GM18907 (cell line): ENCODE data around the gene MSH3.
"Not testable (repeated sequence)": the region's sequence is repeated elsewhere in the genome, so short reads cannot be mapped to it uniquely, and the experiment has no call there.

ENCODE experiments used
- ATAC-seq: cut with Tn5 transposase; IDR thresholded peaks from one replicate; pipeline ENCODE4 v1.9.1; 2021; ENCODE audit warnings: mild to moderate bottlenecking, moderate library complexity; ENCODE audit not compliant: unreplicated experiment

Gene MSH3

DNA sequence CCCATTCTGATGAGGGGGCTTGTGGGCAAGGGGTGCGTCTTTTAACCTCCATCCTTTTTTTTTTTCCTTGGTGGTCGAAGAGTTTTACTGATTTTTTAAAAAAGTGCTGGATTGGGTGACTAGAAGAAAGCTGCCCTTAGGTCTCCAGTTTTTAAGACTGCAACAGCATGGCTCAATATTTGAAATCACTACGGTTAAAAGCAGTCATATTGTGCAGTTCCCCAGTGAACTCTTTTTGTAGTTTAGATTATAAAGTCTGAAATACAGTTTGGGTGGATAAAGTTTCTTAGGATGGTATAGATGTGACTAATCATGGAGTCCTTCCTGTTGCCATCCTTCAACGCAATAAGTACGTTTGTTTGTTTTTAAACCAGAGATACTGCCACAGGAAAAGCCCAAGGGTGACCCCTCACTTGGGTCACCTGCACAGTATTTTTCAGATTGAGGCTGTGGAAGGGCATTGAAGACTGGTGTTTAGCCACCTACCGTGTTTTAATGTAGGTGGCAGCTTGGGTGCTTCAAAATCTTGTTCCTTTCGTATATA is 851 bp downstream of the MSH3 start:
- ATAC-seq: no peak

DNA sequence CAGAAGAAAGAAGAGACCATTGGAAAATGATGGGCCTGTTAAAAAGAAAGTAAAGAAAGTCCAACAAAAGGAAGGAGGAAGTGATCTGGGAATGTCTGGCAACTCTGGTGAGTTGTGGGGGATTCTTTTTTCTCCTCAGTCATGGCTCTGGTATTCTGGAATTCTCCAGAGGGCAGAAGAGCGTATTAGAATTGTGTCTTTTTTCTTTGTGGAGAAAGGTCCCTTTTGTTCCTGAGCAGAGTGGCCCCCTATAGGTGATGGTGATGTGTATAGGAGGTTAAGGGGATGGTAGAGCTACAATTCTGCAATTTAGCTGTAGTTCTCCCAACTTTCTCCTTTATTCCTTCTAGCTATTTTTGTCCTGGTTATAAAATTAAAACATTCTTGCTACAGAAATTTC is 2.0 kb downstream of the MSH3 start:
- no peak for ATAC-seq

DNA sequence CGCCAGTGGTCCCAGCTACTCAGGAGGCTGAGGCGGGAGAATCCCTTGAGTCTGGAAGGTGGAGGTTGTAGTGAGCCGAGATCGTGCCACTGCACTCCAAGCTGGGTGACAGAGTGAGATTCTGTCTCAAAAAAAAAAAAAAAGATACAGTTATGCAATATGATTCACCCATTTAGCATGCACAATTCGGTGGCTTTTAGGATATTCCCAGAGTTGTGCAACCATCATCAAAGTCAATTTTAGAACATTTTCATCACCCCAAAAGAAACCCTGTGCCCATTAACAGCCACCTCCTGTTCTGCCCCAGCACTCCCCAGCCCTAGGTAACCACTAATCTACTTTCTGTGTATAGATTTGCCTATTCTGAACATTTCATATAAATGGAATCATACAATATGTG is 4.7 kb downstream of the MSH3 start:
- ATAC-seq: no peak

DNA sequence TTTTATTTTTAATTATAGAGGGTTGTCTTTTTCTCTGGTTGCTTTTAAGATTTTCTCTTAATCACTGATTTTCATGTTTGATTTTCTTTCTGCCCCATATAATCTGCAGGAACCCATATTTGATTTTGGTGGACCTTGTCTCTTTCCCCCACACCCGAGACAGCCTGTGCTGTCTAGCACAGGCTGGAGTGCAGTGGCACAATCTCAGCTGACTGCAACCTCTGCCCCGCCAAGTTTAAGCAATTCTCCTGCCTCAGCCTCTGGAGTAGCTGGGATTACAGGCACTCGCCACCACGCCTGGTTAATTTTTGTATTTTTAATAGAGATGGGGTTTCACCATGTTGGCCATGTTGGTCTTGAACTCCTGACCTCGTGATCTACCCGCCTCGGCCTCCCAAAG is 6.2 kb downstream of the MSH3 start:
- ATAC-seq: not testable (repeated sequence)

DNA sequence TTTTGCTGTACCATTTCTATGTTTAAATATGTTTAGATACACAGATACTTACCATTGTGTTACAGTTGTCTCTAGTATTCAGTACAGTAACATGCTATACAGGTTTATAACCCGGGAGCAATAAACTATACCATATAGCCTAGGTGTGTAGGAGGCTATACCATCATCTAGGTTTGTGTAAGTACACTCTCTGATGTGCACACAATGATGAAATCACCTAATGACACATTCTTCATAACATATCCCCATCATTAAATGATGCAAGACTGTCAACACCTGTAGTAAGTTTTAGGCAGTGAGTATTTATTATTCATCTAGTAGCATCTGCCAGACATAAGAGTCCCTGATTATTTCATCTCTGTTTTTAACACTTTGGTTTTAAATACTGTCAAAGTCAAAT is 7.7 kb downstream of the MSH3 start:
- ATAC-seq: no peak

DNA sequence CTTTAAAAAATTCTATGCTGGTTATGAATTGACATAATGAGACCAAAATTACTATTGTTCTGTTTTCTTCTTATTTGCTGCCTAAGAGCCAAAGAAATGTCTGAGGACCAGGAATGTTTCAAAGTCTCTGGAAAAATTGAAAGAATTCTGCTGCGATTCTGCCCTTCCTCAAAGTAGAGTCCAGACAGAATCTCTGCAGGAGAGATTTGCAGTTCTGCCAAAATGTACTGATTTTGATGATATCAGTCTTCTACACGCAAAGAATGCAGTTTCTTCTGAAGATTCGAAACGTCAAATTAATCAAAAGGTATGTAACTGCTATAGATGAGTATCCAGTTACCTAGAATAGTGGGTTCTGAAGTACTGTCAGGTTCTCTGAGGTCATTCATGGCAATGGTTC is 10.6 kb downstream of the MSH3 start:
- no peak for ATAC-seq

DNA sequence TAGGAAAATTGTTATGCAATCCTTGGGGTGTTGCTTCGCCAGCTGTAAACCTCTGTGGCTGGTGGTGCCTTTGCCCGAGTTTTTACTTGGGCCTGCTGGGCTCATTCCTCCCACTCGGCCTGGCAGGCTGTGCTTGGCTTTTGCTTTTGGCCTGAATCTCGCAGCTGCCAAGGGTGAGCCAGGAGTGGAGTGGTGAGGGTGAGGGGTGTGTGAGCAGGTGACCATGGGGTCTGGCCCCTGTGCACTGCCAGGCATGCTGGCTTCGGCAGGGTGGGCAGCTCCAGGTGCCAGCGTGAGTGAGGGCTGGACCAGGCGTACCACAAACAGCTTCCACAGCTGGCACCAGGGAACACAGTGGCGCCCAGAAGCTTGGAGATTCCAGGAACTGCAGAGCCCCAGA is 12.9 kb downstream of the MSH3 start:
- ATAC-seq: no peak

DNA sequence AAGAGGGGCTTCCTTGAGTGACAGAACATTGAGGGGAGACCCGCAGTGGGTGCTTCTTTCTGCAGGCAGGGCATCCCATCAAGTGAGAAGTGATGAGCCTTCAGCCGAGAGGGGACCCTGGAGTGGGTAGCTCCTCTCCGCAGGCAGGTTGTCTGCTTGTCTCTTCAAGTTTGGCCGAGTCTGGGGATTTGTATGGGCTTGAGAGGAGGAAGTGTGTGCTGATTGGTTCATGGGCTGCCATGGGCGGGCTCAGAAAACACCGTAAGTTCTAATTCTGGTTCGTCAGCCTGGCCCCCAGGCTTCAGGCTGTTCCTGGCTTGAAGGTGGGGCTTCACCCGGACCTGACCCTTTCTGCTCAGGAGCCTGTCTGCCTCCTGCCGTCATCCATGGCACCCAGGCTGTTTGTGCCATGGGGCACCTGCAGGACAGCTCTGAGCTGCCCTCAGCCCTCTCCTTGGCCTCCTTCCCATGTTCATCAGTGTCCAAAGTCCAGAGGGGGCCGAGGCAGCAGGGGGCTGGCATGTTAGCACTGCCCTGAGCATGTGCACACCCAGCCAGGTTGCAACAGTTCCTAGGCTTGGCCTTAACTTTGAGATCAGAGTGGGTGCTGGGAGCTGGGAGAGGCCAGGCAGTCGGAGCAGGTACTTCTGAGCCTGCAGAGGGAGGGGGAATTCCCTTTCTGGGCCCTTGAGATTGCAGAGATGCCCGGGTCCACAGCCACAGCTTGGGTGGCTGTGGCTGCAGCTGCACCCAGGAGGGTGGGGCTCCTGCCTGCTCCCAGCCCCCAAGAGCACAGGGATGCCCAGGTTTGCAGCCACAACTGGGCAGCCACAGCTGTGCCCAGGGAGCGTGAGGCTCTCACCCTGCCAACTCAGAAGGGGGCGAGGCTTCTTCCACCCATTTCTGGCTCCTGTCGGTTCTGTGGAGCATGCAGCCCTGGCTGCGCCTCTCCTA is 13.8 kb downstream of the MSH3 start:
- peak; percentile 83 for ATAC-seq

DNA sequence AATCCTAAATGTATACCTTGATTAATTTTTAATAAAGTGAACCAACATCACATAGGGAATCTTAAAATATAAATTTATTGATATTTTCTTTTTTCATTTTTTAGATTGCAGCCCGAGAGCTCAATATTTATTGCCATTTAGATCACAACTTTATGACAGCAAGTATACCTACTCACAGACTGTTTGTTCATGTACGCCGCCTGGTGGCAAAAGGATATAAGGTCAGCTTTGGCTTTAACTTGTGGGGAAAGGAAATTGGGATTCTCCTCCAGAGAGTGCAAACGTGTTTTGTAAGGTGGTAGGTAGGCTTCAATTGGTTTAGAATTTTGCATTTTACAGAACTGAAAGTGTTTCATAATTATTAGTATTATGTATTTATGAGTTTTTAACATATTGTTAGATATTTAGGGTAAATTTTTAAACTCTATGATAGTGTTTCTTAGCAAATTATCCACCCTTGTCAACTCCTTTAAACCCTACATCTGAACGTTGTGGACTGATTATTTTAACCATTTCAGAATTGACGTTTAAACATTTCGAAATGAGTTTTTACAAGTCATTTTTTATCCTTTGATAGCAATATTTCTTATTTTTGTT is 17.8 kb downstream of the MSH3 start:
- ATAC-seq: no peak

DNA sequence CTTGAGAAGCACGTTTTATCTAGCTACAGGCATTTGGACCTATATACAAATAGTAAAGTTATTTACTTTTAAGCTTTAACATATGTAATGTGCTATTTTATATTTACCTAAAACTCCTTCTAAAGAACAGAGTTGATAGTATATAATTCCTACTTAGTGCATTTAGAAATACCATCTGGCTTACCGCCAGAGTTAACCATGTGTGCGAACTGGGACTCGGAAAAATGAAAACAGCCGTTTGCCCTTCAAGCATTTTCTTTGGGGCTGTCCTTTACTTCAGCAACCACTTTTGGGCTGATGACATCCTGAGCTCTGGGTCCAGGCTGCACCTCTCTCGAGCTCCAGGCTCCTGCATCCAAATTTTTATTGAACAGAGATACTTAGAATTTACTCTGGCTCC is 22.3 kb downstream of the MSH3 start:
- no peak for ATAC-seq

DNA sequence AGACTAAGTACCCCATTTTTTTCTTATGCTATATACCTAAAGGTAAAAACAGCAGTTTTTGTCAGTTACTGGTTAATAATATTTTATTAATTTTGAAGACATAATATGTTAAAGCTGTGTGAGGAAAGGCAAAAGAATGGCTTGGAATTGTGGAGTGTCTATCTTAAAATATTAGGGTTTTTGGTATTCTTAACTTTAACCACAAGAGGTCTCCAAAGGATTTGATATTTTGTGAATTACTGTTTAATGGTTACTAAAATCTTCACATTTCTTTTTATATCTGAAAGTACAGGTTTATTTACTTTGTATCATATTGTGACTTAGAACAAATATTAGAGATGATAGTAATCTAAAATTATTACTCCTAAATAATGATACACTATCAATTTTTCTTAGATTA is 32.3 kb downstream of the MSH3 start:
- ATAC-seq: no peak

DNA sequence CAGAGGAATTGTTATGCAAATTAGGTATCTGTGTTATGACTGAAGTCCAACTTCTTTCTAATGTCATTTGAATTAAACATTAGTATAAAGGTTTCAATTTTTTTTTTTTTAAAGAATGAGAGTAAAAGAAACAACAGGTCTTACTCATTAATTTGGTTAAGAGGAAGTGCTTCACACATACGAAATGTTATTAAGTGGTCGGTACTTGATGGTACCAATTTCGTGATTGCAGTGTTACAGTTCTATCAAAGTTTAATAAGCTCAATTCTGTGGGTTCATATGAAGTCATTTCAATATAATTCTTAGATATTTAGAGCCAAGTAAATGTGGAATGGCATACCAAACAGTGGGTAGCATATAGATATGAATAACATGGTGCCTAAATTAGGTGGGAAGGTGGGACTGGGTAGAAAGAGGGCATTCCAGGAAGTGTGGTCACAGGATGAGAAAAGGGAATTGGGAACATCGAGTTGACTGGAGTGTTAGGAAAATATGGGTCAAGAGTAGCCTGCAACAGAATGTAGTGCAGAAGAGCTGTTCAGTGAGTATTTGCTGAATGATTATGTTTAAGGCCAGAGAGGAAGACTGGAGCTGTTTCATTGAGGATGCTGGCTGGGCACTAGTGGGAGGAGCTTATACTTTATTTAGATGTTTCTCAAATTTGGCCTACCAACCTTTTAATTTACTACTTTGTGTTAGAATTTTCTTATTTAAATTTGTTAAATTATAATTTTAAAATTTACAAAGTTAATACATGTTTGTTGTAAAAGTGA is 34.4 kb downstream of the MSH3 start:
- ATAC-seq: no peak

DNA sequence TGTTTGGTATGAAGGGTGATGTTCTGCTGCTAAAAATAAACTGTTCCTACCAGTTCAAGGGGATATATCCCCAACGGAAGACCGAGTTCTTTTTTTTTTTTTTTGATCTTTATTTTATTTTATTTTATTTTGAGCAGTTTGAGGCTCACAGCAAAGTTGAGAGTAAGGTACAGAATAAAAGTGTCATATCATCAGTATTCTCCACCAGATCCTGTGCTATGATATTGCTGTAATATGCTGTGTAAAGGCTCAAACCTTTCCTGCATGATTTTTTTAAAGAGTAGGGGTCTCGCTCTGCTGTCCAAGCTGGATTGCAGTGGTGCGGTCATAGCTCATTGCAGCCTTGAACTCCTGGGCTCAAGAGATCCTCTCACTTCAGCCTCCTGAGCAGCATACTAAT is 35.2 kb downstream of the MSH3 start:
- no peak for ATAC-seq

DNA sequence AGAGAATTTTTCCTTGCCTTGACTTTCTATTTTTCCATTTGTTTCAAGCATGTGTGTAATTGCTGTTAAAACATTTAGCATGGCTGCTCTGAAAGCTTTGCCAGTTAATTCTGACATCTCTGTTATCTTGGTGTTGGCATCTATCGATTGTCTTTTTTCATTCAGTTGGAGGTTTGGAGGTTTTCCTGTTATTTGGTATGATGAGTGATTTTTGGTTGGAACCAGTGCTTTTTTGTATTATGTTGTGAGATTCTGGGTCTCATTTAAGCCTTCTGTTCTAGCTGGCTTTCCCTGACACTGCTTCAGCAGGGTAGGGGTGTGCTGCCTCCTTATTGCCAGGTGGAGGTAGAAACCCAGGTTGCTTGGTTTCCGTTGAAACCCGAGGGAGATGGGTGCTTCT is 41.2 kb downstream of the MSH3 start:
- ATAC-seq: no peak

DNA sequence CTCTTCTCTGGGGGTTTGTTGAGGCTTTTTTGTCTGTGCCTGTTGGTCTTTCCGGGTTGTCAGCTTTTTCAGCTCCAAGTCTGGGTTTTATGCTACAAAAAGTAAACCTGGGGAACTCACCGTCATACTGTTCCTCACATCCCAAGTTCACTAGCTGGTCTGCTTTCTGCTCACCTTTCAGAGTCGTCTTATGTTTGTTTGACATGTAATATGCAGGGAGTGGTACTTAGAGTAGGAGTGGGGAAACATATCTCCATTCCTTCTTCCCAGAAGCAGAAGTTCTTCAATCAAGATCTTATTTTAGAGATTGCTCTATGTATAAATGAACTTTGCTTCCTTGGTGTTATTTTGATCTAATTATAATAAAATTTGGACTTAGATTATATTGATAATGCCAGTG is 42.0 kb downstream of the MSH3 start:
- ATAC-seq: no peak

DNA sequence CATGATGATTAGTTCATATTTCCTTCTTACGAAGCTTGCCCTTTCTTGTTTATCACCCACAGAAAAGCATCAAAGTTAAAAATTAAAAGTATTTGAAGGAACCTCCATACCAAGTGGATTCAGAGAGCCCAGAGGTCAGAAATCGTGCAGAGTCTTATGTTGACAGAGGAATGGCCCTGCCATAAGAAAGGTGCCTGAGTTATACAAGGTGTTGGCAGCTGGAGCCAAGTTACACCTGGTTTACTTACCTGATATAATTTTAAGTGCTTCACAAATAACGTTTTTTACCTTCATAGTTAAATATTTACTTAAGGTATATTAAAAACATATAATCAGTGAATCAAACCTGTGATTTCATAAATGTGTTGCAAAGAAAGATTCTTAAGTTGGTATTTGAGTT is 42.6 kb downstream of the MSH3 start:
- no peak for ATAC-seq

DNA sequence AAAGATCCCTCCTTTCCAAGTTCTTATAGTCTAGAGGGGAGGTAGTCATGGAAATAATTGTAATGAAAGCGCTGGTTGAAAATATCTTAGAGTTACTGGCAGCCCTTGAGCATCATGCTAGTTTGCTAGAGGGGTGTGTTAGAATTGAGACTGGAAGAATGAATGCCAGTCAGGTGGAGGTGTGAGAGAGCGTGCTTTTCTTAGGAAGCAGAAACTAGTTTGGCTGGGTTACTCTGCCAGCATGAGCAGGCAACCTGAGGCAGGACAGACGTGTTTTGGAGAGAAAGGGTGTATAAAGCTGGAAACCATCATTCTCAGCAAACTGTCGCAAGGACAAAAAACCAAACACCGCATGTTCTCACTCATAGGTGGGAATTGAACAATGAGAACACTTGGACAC is 43.9 kb downstream of the MSH3 start:
- no peak for ATAC-seq

DNA sequence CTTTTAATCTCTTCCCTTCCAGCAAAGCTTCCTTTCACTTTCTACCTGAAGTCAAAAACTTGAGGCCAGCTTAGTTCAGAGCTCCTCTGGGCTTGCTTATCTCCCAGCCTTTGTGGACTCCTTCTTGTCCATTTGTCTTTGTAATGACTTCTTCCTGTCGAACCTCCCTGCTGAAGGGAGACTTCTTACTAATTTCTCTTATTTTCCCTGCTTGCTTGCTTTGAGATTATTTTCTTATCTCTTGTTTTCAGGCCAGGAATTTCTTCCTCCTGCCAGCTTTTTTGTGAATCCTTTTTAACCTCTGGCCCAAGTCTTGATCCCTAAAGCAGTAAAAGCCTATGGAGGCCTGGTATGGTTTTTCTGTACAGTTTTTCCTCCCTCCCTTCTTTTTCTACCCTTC is 47.1 kb downstream of the MSH3 start:
- ATAC-seq: no peak

DNA sequence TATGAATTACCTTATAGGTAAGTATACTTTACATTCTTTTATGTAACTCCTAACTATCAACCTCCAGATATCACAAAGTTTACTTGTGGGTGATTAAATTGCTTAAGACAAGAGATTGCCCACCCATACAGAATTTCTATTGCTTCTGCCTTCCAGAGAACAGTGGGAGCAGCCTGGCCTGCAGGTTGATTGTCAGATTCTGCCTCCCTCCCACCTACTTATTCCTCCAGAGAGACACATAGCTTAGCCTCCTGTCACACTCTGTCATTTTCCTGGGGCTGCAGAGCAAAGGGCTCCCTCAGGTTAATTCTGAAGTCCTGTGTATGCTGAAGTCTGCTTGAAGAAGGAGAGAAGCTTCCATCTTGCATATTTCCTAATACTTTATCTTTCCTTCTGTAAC is 48.8 kb downstream of the MSH3 start:
- no peak for ATAC-seq

DNA sequence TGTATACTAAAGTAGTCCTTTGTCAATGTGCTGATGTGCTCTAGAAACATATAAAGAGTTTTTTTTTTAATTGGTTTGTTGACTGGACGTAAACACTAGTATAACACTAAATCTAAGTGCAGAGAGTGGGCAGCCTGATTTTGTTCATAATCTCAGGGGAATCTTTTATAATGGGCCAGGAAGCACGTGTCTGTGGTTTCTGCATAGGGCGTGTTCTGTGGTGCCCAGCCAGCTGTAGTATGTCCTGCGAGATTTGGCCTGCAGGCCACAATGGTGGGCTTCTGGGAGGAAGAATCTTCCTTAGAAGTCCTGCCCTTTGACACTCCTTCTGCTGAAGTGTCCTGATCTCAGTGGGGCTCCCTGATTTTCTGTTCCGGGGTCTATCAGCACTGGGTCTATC is 49.3 kb downstream of the MSH3 start:
- no peak for ATAC-seq

DNA sequence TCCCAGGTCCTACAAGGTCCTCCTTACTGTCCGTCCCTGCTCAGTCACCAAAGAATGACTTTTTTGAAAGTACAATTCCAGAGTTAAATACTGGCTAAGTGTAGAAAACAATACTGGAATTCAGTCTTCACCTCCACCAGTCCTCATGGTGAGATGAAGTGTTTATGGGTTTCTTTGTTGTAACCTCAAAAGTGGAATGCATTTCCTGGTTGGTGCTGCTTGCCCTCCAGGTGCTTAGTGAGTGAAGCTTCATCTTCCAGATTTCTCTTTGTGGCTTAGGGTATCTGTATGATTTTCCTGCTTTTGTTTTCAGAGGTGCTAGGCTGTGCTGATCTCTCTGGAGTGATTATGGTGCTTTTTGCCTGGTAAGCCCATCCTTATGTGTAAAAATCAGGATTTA is 49.8 kb downstream of the MSH3 start:
- ATAC-seq: no peak
